SHP77 treated with DMSO at 0.1 percent for 48 hours (cell line): ENCODE data around the gene CKB.

Source experiments
- DNase-seq: peaks from one replicate; lab custom pipeline; 2025; lab: John Stamatoyannopoulos, UW

The CKB gene

DNA sequence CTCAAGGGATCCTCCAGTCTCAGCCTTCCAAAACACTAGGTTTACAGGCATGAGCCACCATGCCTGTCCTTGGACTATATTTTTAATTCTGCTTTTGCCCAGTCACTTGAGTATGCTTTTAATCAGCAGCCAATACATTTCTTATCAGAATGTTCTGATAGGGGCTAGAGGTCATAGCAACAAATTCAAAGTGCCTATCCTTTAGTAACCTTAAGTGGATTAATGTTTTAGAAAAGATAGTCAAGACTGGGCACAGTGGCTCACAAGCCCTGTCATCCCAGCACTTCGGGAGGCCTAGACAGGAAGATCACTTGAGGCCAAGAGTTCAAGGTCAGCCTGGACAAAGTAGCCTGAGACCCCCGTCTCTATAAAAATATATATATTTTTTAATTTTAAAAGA is 37.1 kb downstream of the CKB start:
- no peak for DNase-seq

DNA sequence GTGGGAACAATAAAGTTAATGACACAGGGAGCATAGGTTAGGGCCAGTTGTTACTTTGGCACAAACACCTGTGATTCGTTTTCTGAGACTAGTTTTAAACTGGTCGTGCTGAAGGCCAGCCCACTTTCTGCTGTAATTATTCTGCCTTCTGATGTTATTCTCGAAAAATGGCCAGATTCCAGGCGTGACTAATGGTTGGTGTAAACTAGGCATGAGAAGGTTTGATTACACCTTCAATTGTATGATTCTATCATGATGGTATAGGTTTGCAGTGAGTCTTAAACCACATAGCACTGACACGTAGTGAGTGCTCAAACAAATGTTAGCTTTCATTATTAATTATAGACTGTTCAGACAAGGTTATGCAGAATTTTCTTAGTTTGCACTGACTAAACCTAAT is 39.0 kb downstream of the CKB start:
- DNase-seq = no peak

DNA sequence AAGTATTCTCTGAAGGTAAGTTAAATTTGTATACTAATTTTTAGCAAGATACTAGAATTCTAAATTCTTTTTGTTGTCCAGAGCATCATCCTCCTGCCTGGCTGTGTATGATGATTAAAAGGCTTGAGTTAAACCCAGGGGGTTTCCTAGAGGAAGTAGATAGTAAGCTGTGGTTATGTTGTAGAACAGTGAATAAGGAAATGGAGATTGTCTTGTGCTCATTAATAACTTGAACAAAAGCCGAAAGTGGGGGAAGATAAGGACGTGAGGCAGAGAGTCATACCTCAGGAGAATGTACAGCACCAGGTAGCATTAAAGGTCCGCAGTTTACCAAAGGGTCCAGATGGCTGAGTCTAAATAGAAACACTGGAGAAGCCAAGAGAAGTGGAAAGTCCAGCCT is 42.0 kb downstream of the CKB start:
- no peak for DNase-seq

DNA sequence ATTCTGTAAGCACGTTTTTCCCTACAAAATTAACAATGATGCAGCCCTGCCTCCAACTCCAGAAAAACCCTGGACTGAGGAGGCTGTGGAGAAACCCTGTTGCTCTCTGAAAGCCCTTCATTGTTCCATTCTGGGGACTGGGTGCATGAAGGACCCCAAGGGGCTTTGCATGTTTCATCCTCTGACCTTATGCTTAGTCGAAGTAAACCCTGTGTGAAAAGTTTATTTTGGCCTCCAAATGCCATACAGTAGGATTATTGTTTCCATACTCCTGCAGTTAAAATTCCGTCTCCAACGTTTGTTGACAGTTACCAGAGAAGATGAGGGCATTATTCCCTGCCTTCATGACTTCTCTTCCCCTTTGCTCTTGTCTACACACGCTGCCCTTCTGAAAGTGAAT is 46.0 kb downstream of the CKB start:
- no peak for DNase-seq

DNA sequence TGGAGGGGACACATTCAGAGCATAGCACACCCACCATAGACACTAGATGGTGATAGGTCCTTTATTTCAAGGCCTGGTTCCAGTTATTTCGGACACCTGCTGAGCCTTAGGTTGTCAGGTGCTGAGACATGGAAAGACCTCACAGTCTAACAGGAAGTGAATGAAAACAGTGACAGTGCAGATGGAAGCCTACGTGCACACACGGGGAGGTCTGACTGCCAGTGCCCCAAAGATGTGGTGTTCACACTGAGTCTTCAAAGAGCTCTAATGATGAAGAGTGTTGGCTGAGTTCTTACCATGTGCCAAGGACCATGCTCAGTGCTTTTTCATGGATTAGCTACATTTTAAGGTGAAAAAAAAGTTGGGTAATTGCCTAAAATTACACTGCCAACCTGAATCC is 46.6 kb downstream of the CKB start:
- DNase-seq = no peak

DNA sequence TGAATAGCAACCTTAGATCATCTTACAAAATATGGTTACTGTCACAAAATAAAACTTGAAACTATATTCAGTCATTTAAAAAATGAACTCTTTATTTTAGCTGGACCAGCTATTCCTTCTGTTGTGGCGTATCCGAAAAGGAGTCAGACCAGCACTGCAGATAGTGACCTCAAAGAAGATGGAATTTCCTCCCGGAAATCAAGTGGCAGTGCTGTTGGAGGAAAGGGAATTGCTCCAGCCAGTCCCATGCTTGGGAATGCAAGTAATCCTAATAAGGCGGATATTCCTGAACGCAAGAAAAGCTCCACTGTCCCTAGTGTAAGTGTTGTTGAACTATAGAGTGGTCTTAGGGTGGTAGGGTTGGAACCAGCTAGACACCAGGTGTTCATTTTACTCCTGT is 47.7 kb downstream of the CKB start:
- DNase-seq = no peak

DNA sequence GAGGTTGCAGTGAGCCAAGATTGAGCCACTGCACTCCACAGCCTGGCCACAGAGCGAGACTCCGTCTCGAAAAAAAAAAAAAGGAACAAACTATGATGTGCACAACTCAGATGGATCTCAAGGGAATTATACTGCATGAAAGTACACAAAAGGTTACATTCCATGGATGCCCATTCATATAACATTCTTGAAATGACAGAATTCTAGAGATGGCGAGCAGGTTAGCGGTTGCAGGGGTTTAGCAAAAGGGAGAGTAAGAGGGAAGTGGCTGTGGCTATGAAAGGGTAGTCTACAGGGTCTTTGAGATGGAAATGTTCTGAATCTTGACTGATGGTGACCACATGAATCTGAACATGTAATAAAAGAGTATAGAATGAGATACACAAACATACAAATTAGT is 49.7 kb downstream of the CKB start:
- no peak for DNase-seq
